HEK293 (cell line): ENCODE results near the gene JAZF1.

Experiments used
- KLF10 ChIP-seq: fragments of 450-650 bp; IDR thresholded peaks from 2 replicates; pipeline ENCODE4 v1.5.1; 2018; ENCODE audit warnings: missing biosample characterization, mild to moderate bottlenecking, missing genetic modification characterization
- PRDM1 ChIP-seq: fragments of 450-650 bp; formaldehyde crosslinking; IDR thresholded peaks from 2 replicates; pipeline ENCODE4; 2016; ENCODE audit warnings: missing biosample characterization, missing genetic modification characterization
- SCRT2 ChIP-seq: fragments of 450-650 bp; formaldehyde crosslinking; IDR thresholded peaks from 2 replicates; pipeline ENCODE4 v1.5.1; 2016; ENCODE audit warnings: missing biosample characterization, missing genetic modification characterization
- SP2 ChIP-seq: fragments of 450-650 bp; formaldehyde crosslinking; IDR thresholded peaks from 2 replicates; pipeline ENCODE4 v1.5.1; 2016; ENCODE audit warnings: missing biosample characterization, missing genetic modification characterization
- YY1 ChIP-seq: fragments of 450-650 bp; formaldehyde crosslinking; IDR thresholded peaks from 2 replicates; pipeline ENCODE4 v1.5.1; 2018; ENCODE audit warnings: missing biosample characterization, missing genetic modification characterization
- ZNF292 ChIP-seq: fragments of 450-650 bp; formaldehyde crosslinking; IDR thresholded peaks from 2 replicates; pipeline ENCODE4 v1.5.1; 2016; ENCODE audit warnings: low read depth, missing biosample characterization, missing genetic modification characterization, borderline replicate concordance
- ZSCAN16 ChIP-seq: fragments of 450-650 bp; formaldehyde crosslinking; IDR thresholded peaks from 2 replicates; pipeline ENCODE4 v1.5.1; 2016; ENCODE audit warnings: missing biosample characterization, missing genetic modification characterization
- TF ChIP-seq, protein P1 (sequence below): fragments of 450-650 bp; formaldehyde crosslinking; IDR thresholded peaks from 2 replicates; pipeline ENCODE4 v1.5.1; 2016; ENCODE audit warnings: missing biosample characterization, missing genetic modification characterization
- TF ChIP-seq, protein P2 (sequence below): fragments of 450-650 bp; formaldehyde crosslinking; IDR thresholded peaks from 2 replicates; pipeline ENCODE4 v1.5.1; 2016; ENCODE audit warnings: missing biosample characterization, missing genetic modification characterization

GRCh38 chr7:27969346-27969745 lies 211.2 kb downstream of the JAZF1 start:
- TF ChIP-seq, protein P1, sequence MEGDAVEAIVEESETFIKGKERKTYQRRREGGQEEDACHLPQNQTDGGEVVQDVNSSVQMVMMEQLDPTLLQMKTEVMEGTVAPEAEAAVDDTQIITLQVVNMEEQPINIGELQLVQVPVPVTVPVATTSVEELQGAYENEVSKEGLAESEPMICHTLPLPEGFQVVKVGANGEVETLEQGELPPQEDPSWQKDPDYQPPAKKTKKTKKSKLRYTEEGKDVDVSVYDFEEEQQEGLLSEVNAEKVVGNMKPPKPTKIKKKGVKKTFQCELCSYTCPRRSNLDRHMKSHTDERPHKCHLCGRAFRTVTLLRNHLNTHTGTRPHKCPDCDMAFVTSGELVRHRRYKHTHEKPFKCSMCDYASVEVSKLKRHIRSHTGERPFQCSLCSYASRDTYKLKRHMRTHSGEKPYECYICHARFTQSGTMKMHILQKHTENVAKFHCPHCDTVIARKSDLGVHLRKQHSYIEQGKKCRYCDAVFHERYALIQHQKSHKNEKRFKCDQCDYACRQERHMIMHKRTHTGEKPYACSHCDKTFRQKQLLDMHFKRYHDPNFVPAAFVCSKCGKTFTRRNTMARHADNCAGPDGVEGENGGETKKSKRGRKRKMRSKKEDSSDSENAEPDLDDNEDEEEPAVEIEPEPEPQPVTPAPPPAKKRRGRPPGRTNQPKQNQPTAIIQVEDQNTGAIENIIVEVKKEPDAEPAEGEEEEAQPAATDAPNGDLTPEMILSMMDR (tag by site-specific recombination), result no peak
- TF ChIP-seq SCRT2 (tag by site-specific recombination), result no peak
- TF ChIP-seq SP2 (tag by site-specific recombination), result no peak
- TF ChIP-seq KLF10 (tag by site-specific recombination), result no peak
- TF ChIP-seq PRDM1 (tag by site-specific recombination), result no peak
- no peak for TF ChIP-seq ZNF292 (tag by site-specific recombination)
- TF ChIP-seq ZSCAN16 (tag by site-specific recombination), result no peak
- TF ChIP-seq, protein P2, sequence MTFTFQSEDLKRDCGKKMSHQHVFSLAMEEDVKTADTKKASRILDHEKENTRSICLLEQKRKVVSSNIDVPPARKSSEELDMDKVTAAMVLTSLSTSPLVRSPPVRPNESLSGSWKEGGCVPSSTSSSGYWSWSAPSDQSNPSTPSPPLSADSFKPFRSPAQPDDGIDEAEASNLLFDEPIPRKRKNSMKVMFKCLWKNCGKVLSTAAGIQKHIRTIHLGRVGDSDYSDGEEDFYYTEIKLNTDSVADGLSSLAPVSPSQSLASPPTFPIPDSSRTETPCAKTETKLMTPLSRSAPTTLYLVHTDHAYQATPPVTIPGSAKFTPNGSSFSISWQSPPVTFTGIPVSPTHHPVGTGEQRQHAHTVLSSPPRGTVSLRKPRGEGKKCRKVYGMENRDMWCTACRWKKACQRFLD (tag by site-specific recombination), result no peak
- no peak for TF ChIP-seq YY1 (tag by site-specific recombination)
